GM19099 (cell line): ENCODE data around the gene LEFTY1.

Experiments used
- POLR2A ChIP-seq: IDR thresholded peaks from 3 replicates; pipeline ENCODE4 v1.6.1; 2011; ENCODE audit warnings: low read depth; ENCODE audit not compliant: insufficient read length; ENCODE audit errors: extremely low read depth

LEFTY1 gene

DNA sequence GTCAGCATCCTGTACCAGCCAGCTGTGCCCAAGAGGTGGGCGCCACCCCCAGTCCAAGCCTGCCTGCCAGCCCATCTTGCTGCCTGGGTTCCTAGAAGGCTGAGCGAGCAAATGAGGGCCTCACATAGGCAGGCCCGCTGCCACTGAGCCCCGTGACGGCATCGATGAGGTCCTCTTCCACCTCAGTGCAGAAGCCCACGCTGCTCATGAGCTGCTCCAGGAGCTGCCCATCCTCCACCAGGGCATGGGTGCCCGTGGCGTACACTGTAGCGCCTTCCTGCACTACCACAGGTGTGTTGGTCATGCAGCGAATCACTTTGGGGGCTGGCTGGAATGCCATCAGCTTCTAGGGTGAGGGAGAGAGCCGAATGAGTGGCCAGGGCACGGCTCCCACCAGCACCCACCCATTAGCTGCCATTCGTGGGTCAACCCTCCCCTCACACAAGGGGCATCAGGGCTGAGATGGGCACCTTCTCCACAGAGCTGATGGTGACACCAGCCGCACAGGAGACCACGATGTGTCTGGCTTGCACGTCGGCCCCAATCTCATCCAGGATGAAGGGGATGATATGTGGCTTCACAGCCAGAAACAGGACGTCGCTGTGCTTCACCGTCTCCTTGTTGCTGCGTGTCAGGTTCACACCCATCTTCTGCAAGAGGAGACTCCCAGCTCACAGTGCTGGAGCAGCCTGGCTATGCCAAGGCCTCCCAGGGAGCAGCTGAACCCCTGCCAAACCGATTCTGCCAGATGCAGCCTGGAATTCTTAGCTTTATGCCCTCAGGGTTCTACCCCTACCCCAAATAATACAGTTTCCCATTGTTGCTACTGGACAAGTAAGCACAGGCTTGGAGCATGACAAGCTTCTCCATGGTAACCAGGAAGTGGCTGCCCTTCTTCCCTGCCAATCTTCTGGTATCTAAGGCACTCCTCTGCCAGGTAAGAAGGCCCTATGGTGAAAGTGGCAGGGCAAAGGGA lies 33.1 kb upstream of the LEFTY1 start:
- no peak for TF ChIP-seq POLR2A

DNA sequence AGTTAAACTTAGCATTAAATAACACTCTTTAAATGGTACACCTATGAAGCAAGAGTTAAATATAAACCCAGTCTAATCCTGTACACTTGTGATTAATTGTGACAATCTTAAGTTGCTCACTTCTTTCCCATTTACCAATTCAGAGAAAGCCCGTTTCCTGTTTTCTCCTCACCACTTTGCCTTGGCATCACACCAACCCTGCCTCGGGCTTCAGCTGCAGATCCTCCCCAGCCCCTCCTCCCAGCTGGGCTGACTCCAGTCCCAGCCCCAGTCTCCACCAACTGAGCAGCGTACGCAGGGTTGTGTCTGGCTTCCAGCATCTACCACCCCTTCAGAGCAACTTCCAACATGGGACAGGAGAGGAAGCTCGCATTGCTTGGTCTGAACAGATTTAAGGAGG lies 31.0 kb upstream of the LEFTY1 start:
- TF ChIP-seq POLR2A: no peak

GRCh38 chr1:225918280-225918679 lies 29.3 kb upstream of the LEFTY1 start:
- TF ChIP-seq POLR2A: no peak

- TF ChIP-seq POLR2A: no peak
Observed at GRCh38 chr1:225917536-225917935, 28.6 kb upstream of the LEFTY1 start.

DNA sequence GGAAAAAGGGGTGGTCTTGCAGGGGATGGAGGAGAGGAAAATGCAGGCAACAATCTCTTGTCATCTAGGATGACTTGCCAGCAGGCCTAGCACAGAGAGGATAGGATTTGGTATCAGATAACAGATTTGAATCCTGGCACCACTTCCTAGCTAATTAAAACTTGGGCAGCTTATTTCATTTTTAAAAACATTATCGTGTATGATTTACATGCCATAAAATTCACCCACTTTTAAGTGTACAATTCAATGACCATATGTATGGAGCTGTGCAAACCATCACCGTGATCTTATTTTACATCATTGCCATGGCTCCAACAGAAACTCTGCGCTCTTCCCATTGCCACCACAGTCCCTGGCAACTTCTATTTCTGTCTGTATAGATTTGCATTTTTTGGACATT lies 28.2 kb upstream of the LEFTY1 start:
- TF ChIP-seq POLR2A: no peak

DNA sequence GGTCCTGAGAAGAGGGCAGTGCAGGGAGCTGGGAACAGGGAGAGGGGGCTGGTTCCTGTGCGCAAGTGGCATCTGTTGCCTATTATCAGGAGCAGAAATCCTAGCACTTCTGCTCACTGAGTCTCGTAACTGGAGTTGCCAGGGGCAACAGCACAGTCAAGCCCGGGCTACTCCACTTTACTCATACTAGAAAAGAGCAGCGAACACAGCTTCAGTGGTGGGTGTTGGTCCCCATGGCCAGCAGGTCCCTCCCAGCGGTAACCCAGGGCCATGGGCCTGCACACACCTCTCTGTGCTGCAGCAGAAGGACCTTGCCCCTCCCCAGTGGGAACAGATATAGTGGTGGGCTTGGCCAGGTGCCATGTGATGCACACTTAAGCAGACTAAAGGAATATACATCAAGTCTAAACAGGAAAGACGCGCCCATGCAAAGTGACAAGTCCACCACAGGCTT lies 26.6 kb upstream of the LEFTY1 start:
- TF ChIP-seq POLR2A: no peak

DNA sequence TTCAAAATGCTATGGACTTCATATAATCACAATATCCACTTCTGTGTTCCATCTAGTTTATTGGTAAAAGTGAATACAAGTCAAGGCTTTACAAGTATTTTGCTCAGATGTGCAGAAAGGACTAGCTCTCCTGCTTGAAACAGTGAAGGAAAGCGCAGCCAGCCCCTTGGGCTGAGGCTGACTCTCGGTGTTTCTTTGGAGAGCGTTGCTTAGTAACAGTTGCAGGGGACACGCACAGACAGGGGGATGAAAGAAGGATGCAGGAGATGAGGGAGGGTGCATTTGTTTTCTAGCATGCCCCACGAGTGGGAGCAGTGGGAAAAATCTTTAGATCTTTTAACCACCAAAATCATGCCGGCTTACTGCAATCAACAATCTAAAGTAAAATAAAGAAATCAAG lies 26.0 kb upstream of the LEFTY1 start:
- TF ChIP-seq POLR2A: no peak

- no peak for TF ChIP-seq POLR2A
Observed at GRCh38 chr1:225914391-225914790, 25.4 kb upstream of the LEFTY1 start.

DNA sequence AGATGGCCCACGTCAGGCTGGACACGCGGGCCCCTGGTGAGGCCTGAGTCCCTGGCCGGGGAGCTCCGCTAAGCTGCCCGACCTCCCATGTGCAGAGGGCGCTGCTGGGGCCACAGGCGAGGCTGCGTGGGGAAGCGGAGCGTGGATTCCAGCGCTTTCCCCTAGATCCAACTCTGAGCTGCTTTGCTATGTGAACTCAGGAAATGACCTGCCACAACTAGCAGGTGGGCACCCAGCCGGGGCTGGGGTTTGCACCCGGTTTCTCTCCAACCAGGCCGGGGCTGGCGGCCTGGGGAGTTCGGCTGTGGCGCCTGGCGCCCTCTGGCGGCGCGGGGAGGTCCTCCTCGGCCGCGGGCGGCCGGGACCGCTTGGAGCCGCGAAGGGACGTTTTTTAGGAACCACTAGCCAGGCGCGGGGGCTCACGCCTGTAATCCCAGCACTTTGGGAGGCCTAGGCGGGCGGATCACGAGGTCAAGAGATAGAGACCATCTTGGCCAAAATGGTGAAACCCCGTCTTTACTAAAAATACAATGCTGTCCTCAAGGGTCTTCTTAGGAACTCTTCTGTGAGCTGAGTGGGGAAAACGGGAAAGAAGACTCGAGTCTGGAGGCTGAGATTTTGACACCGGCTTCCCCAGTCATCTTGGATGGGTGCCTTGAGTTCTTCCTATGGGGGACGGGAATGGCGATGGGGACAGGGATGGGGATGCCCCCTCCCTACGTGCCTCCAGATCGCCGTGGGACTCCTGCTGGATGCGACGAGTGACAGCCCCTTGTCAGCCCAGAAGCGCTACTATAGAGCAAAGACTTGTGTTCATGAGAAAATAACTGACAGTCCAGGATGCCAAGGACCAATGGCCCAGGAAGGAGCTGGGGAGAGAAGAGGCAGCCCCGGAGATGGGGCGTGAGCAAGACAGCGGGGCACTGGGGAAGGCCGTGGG lies 22.5 kb upstream of the LEFTY1 start:
- TF ChIP-seq POLR2A: no peak

DNA sequence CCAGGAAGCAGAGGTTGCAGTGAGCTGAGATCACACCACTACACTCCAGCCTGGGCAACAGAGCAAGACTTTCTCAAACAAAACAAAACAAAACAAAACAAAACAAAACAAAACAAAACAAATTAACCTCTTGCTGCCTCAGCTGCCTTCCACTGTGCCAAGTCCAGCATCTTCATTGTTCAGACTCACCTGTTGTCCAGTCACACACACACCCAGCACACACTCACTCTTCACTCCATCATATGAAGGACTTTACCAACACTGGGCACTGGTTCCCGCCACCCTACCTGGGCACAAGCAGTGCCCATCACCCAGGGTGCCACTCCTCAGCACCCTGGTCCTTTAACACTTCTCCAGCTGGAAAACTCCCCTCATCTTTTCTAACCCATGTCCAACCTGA lies 20.5 kb upstream of the LEFTY1 start:
- TF ChIP-seq POLR2A: no peak

DNA sequence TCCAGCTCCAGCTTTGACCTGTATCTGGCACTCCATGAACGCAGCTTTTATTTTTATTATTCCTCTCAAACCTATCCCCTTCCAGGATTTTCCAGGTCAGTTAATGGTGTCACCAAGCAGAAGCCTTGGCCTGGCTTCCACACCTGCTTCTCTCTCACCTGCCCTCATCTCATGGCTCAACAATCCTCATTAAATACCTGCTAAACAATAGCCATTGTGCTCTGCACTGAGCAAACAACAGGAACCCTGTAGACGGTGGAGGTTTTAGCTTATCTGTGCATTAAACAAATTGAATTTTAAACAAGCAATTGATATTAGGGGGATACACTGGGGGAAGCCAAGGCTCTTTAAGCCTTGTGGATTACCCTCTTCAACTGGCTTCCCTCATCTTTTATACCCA lies 19.8 kb upstream of the LEFTY1 start:
- TF ChIP-seq POLR2A: no peak

DNA sequence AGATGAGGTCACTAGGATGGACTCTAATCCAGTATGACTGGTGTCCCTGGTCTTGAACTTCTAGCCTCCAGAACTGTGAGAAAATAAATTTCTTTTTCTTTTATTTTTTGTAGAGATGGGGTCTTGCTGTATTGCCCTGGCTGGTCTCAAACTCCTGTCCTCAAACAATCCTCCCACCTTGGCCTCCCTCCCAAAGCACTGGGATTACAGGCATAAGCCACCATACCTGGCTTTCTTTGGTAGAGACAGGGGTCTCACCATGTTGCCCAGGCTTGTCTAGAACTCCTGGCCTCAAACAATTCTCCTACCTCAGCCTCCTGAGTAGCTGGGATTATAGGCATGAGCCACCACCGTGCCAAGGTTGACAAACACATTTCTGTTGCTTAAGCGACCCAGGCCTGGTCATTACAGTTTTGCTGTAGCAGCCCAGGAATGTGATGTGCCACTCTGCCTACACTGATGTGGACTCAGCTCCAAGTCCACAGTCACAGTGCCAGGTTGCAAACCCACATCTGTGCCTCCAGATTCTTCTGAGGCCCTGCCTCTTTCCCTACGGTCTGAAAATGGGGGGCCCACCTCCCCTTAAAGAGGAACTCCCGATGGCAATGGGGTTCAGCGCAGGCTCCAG lies 19.2 kb upstream of the LEFTY1 start:
- no peak for TF ChIP-seq POLR2A

GRCh38 chr1:225907341-225907740 lies 18.4 kb upstream of the LEFTY1 start:
- no peak for TF ChIP-seq POLR2A

DNA sequence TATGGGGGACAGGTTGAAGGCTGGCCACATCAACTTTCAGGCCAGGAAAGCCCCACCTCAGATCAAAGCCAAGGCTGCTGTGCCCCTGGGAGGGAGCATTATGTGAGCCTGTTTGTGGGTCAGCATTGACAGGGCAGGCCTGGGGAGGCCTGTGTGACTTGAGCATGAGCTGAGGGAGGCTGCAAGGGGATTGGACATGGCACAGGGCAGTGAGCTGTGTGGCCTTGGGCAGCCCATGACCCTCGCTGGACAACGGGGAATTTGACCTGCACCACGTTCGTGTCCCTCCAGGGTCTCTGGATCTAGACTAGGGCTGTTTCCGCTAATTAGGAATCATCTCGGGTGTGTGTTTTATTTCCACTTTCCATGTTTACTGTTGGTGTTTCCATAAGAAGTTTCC lies 17.5 kb upstream of the LEFTY1 start:
- TF ChIP-seq POLR2A: no peak

DNA sequence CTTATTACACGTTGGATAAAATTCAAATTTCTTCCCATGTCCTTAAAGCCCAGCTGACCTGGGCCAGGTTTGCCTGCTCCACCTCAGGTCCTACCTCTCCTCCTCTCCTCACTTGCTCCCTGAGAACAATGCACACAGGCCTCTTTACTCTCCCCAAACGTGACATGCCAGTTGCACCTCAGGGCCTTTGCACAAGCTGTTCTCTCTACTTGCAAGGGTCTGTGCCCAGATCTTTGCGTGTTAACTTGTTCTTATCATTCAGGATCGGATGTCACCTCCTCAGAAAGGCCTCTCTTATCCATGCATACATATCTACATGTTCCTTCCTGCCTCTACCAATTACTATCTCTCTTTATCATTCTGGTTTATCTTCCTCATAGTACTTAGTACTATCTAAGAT lies 14.7 kb upstream of the LEFTY1 start:
- TF ChIP-seq POLR2A: no peak

GRCh38 chr1:225899044-225899925 lies 10.3 kb upstream of the LEFTY1 start:
- no peak for TF ChIP-seq POLR2A
